ENCODE data around the gene LRRC2.

- no peak for TF ChIP-seq POLR2AphosphoS5 (IDR thresholded peaks at IDR 0.05; ENCODE audit: low read depth, low read length)
- TF ChIP-seq TAF1 (IDR thresholded peaks at IDR 0.05; ENCODE audit: low read depth, low read length), result no peak
- TF ChIP-seq SPI1 (IDR thresholded peaks at IDR 0.05; ENCODE audit: low read depth, low read length), result no peak
- no peak for TF ChIP-seq POLR2A (IDR thresholded peaks at IDR 0.05; ENCODE audit: low read depth, low read length)
- TF ChIP-seq PAX5 (IDR thresholded peaks at IDR 0.05; ENCODE audit: insufficient read depth, low read length, severe bottlenecking), result no peak
- no peak for TF ChIP-seq POU2F2 (IDR thresholded peaks at IDR 0.05; ENCODE audit: low read depth, low read length)
Observed at GRCh38 chr3:46477756-46478155, 88.3 kb downstream of the LRRC2 start.

Data from GM12891 (cell line).